Glutamatergic neuron (in vitro differentiated cells): ENCODE measurements around the gene VCY. TPM values are rescaled to one million over a fixed set of nuclear protein-coding genes. Genes with fewer than 3 reads are reported as not detected.
"Not testable (repeated sequence)": the region's sequence is repeated elsewhere in the genome, so short reads cannot be mapped to it uniquely, and the experiment has no call there.

Experiments
- DNase-seq: peaks from one replicate; pipeline ENCODE4 v3.0.0; 2022
- H3K27ac Mint-ChIP-seq: one replicate; pipeline ENCODE4 v1.8.0; 2020; ENCODE audit warnings: mild to moderate bottlenecking, mixed read lengths, inconsistent platforms; ENCODE audit not compliant: unreplicated experiment
- H3K27me3 Mint-ChIP-seq: one replicate; pipeline ENCODE4 v1.8.0; 2020; ENCODE audit warnings: mild to moderate bottlenecking, moderate library complexity, mixed read lengths, inconsistent platforms; ENCODE audit not compliant: unreplicated experiment
- H3K36me3 Mint-ChIP-seq: one replicate; pipeline ENCODE4 v1.8.0; 2020; ENCODE audit warnings: mild to moderate bottlenecking, mixed read lengths, inconsistent platforms; ENCODE audit not compliant: unreplicated experiment
- H3K4me1 Mint-ChIP-seq: one replicate; pipeline ENCODE4 v1.8.0; 2020; ENCODE audit warnings: mild to moderate bottlenecking, low read depth, mixed read lengths, inconsistent platforms; ENCODE audit not compliant: unreplicated experiment
- H3K4me3 Mint-ChIP-seq: one replicate; pipeline ENCODE4 v1.8.0; 2020; ENCODE audit warnings: mild to moderate bottlenecking, mixed read lengths, inconsistent platforms; ENCODE audit not compliant: unreplicated experiment
- H3K9me3 Mint-ChIP-seq: one replicate; pipeline ENCODE4 v1.8.0; 2020; ENCODE audit warnings: mild to moderate bottlenecking, moderate library complexity, mixed read lengths, inconsistent platforms; ENCODE audit not compliant: unreplicated experiment
- long read RNA-seq: library from polyadenylated mRNA; unstranded; transcript quantifications from one replicate; pipeline ENCODE4 v2.0.0, GENCODE V29; 2020; ENCODE audit not compliant: unreplicated experiment
- total RNA-seq: library from RNA; stranded (reverse); fragmentation: NEBNext Ultra II Directional; extraction: Animal tissue kit (Norgen Biotek cat#: 25700); gene quantifications from one replicate; pipeline ENCODE4 v1.2.1, GENCODE V29; 2021; ENCODE audit not compliant: unreplicated experiment

Gene VCY
- total RNA-seq: not detected
- long read RNA-seq: 0 reads

- H3K4me1 Mint-ChIP-seq, H3K36me3 Mint-ChIP-seq, H3K27me3 Mint-ChIP-seq, H3K4me3 Mint-ChIP-seq, H3K9me3 Mint-ChIP-seq, DNase-seq, H3K27ac Mint-ChIP-seq: not testable (repeated sequence)
These were observed at the start of gene VCY for GRCh38 chrY:13986373-13986772. Gene VCY (minus strand): TSS chrY:13986473. CDS start chrY:13986440, 33 bp downstream.

GRCh38 chrY:14030395-14030794 lies 44.1 kb upstream of the VCY start:
- not testable (repeated sequence) for H3K9me3 Mint-ChIP-seq, H3K27me3 Mint-ChIP-seq, H3K4me3 Mint-ChIP-seq

DNA sequence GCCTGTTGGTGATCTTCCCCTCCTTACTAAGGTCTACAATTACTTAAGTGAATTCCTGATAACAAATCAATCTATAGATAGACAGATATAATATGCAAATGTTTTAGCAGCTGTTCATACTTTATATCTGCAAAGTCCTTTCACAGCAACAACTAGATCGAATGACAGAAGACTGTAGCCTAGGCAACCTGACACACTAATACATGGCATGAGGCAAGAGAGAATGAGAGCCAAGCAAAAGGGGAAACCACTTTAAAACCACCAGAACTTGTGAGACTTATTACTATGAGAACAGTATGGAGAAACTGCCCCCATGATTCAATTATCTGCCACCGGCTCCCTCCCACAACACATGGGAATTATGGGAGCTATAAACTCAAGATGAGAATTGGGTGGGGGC lies 25.6 kb upstream of the VCY start:
- not testable (repeated sequence) for DNase-seq, H3K4me3 Mint-ChIP-seq, H3K27ac Mint-ChIP-seq, H3K9me3 Mint-ChIP-seq, H3K4me1 Mint-ChIP-seq, H3K36me3 Mint-ChIP-seq, H3K27me3 Mint-ChIP-seq

More at GRCh38 chrY:14030395-14030794, 44.1 kb upstream of the VCY start:
- H3K36me3 Mint-ChIP-seq, H3K27ac Mint-ChIP-seq, DNase-seq, H3K4me1 Mint-ChIP-seq: not testable (repeated sequence)

DNA sequence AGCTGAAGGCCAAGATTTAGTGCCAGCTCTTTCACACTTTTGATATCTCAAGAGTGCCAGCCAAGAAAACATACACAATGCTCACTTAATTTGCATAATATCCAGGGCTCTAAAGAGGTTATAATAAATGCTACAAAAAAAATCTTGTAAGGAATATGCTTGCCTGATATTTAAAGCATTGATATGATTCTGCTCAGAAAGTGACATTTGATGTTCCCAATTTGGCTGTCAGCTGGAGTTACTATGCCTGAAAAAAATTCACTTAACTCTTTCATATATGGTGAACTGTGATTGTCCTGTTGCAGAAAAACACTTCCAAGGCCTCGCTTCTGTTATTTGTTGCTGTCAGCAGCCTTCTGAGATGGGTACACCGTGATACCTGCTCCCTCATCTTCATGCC lies 43.9 kb downstream of the VCY start:
- not testable (repeated sequence) for H3K27me3 Mint-ChIP-seq, H3K36me3 Mint-ChIP-seq, H3K4me1 Mint-ChIP-seq, H3K27ac Mint-ChIP-seq, DNase-seq, H3K9me3 Mint-ChIP-seq, H3K4me3 Mint-ChIP-seq

Other genes starting within 250 kb of the VCY start
- not detected for gene VCY1B, start 69.8 kb upstream of the VCY start, total RNA-seq